Measurements from ENCODE around the gene TOPBP1. TPM values are rescaled to one million over a fixed set of nuclear protein-coding genes. Genes with fewer than 3 reads are reported as not detected.
A peak's percentile ranks its signal among the peaks of the same experiment; 100 is the strongest.
"Not testable (repeated sequence)": the region's sequence is repeated elsewhere in the genome, so short reads cannot be mapped to it uniquely, and the experiment has no call there.

The TOPBP1 gene
- total and polyA plus RNA-seq, 2 experiments from 2014 or later = 15.8 to 42.2 TPM

DNA sequence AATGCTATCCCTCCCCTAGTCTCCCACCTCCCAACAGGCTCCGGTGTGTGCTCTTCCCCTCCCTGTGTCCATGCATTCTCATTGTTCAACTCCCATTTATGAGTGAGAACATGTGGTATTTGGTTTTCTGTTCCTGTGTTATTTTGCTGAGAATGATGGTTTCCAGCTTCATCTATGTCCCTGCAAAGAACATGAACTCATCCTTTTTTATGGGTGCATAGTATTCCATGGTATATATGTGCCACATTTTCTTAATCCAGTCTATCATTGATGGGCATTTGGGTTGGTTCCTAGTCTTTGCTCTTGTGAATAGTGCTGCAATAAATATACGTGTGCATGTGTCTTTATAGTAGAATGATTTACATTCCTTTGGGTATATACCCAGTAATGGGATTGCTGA is 16.3 kb upstream of the TOPBP1 start:
- H3K79me2 ChIP-seq (replicated peaks; ENCODE audit: insufficient read depth); ATAC-seq; H4K20me1 ChIP-seq (replicated peaks; ENCODE audit: insufficient read depth); H3K9me2 ChIP-seq (ENCODE audit: insufficient read depth); H3K36me3 ChIP-seq (ENCODE audit: insufficient read depth); H3K4me3 Mint-ChIP-seq; H3K27ac ChIP-seq (ENCODE audit: low read depth); H3F3A ChIP-seq (replicated peaks; ENCODE audit: low read depth); H3K4me3 ChIP-seq; H3K36me3 Mint-ChIP-seq (ENCODE audit: low read depth); H2AFZ ChIP-seq; H3K27ac Mint-ChIP-seq; H3K4me1 ChIP-seq (ENCODE audit: insufficient read depth); H3K4me2 ChIP-seq; DNase-seq (ENCODE audit: low spot score): not testable (repeated sequence)
- peaks cover 13% of the 10 kb centered on the region; the same call in 2 of the 3 replicates for H3K4me1 Mint-ChIP-seq
- peaks cover 22% of the 10 kb centered on the region for H3K9me3 Mint-ChIP-seq
- H3K27me3 Mint-ChIP-seq (ENCODE audit: insufficient read depth, low read depth, poor library complexity) = peaks cover 24% of the 10 kb centered on the region
- peaks cover 32% of the 10 kb centered on the region for H3K27me3 ChIP-seq (ENCODE audit: insufficient read depth)

DNA sequence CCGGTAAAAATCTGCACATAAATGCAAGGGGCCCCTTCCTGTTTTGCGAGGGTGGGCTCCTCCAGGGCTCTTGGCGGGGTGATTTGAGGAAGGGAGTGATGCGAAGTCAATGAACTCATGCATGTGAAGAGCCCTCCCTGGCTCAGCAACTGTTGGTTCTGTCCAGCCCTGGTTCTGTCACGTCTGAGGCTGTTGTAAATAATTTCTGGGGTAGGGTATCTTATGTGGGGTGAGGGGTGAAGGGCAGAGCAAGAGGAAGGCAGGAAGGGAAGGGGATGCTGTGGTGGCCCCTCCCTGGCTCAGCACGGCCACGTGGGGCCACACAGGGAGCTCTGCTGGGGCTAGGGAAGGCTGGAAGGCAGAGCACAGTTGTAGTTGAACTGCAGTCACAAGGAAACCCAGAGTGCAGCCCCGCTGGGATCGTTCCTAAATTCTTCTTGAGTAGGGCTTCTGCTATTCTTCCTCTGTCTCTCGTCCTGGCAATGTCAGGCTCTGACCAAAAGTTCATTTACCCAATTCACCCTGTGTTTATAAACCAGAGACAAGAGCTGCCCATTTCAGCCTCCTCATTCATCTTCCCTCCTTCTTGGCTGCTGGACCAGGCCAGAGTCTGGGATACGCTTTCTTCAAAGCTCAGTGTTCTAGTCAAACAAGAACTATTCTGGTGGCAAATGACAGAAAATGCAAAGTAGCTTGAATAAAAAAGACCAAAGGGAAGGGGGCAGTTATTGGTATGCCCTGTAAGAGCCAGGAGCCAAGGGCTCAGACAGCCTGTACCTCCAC is 14.8 kb upstream of the TOPBP1 start:
- H3K4me1 Mint-ChIP-seq = peaks cover 13% of the 10 kb centered on the region; the same call in 2 of the 3 replicates
- peak; percentile 17 for DNase-seq (ENCODE audit: low spot score)
- no peak overlapping the region for H3K27ac Mint-ChIP-seq
- H3K36me3 Mint-ChIP-seq (ENCODE audit: low read depth) = 0 out of 3 replicates have a peak, but pooled peaks cover 4% of the 10 kb centered on the region
- peak overlapping the region; percentile 78 for H2AFZ ChIP-seq
- H3K9me2 ChIP-seq (ENCODE audit: insufficient read depth) = no peaks in the 10 kb centered on the region
- no peak overlapping the region for H3K4me2 ChIP-seq
- H3K4me1 ChIP-seq (ENCODE audit: insufficient read depth) = peaks cover 10% of the 10 kb centered on the region
- no peaks in the 10 kb centered on the region for H3K79me2 ChIP-seq (replicated peaks; ENCODE audit: insufficient read depth)
- H4K20me1 ChIP-seq (replicated peaks; ENCODE audit: insufficient read depth) = no peaks in the 10 kb centered on the region
- H3K27me3 Mint-ChIP-seq (ENCODE audit: insufficient read depth, low read depth, poor library complexity) = peaks cover 24% of the 10 kb centered on the region
- H3K9me3 Mint-ChIP-seq = peaks cover 17% of the 10 kb centered on the region
- peak; percentile 40 for ATAC-seq
- no peak overlapping the region for H3K27ac ChIP-seq (ENCODE audit: low read depth)
- H3F3A ChIP-seq (replicated peaks; ENCODE audit: low read depth) = no peaks in the 10 kb centered on the region
- no peak overlapping the region for H3K4me3 Mint-ChIP-seq
- no peaks in the 10 kb centered on the region; the same call in 1 of the 2 replicates for H3K36me3 ChIP-seq (ENCODE audit: insufficient read depth)
- H3K4me3 ChIP-seq = no peak overlapping the region
- TF ChIP-seq NANOG (IDR thresholded peaks at IDR 0.05; ENCODE audit: borderline replicate concordance) = no peak
- peaks cover 45% of the 10 kb centered on the region for H3K27me3 ChIP-seq (ENCODE audit: insufficient read depth)

DNA sequence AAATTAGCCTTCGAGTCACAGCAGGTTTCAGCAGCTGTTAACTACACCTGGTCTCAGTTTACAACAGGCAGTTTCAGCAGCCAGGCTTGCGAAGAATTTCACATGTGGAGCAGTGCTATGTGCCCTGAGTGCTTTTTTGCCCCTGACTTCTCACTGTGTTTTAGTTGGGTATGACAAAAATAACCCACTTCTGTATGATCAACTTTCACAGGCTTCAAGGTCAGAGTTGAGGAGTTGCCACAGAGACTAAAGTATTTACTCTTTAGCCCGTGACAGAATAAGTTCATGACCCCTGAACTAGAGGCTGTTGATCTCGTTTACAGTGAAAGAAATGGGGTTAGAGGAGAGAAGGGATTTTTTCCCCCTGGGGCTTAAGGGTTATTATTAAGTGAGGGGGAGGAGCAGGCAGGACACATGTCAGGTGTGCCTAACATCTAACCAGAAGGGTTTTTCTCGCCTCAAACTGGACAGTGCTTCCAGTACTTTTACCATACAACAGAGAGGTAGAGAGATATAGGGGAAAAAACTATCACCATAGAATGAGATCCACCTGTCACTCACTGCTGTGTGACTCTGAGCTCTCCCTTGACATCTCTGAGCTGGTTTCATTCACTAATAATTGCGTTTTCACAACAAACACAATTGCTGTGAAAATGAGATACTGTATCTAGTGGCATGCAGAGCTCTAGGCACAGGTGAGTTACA is 14.0 kb upstream of the TOPBP1 start:
- peaks cover 10% of the 10 kb centered on the region for H3K4me1 ChIP-seq (ENCODE audit: insufficient read depth)
- 0 out of 2 replicates have a peak overlapping the region, but pooled peaks have one; percentile 7 for H3K4me2 ChIP-seq
- no peaks in the 10 kb centered on the region for H3F3A ChIP-seq (replicated peaks; ENCODE audit: low read depth)
- no peaks in the 10 kb centered on the region for H4K20me1 ChIP-seq (replicated peaks; ENCODE audit: insufficient read depth)
- H2AFZ ChIP-seq = peak overlapping the region; percentile 78
- H3K4me3 ChIP-seq = no peak overlapping the region
- no peaks in the 10 kb centered on the region; the same call in 1 of the 2 replicates for H3K36me3 ChIP-seq (ENCODE audit: insufficient read depth)
- DNase-seq (ENCODE audit: low spot score) = peak; percentile 55
- peaks cover 13% of the 10 kb centered on the region; the same call in 2 of the 3 replicates for H3K4me1 Mint-ChIP-seq
- H3K79me2 ChIP-seq (replicated peaks; ENCODE audit: insufficient read depth) = no peaks in the 10 kb centered on the region
- peaks cover 22% of the 10 kb centered on the region for H3K27me3 Mint-ChIP-seq (ENCODE audit: insufficient read depth, low read depth, poor library complexity)
- H3K9me2 ChIP-seq (ENCODE audit: insufficient read depth) = no peaks in the 10 kb centered on the region
- no peak overlapping the region; the same call in 2 of the 3 replicates for H3K4me3 Mint-ChIP-seq
- no peak overlapping the region for H3K27ac ChIP-seq (ENCODE audit: low read depth)
- H3K27me3 ChIP-seq (ENCODE audit: insufficient read depth) = peaks cover 46% of the 10 kb centered on the region
- H3K27ac Mint-ChIP-seq = no peak overlapping the region
- TF ChIP-seq ZNF114 (CRISPR knock-in tag; IDR thresholded peaks at IDR 0.05) (no peak), STAT1 (IDR thresholded peaks at IDR 0.05; ENCODE audit: unreplicated experiment) (no peak), EZH2 (IDR thresholded peaks at IDR 0.05; ENCODE audit: low read depth, unreplicated experiment) (no peak), ZNF331 (CRISPR knock-in tag; IDR thresholded peaks at IDR 0.05; ENCODE audit: low read depth) (no peak)
- TF ChIP-seq, protein P1, sequence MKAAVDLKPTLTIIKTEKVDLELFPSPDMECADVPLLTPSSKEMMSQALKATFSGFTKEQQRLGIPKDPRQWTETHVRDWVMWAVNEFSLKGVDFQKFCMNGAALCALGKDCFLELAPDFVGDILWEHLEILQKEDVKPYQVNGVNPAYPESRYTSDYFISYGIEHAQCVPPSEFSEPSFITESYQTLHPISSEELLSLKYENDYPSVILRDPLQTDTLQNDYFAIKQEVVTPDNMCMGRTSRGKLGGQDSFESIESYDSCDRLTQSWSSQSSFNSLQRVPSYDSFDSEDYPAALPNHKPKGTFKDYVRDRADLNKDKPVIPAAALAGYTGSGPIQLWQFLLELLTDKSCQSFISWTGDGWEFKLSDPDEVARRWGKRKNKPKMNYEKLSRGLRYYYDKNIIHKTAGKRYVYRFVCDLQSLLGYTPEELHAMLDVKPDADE (IDR thresholded peaks at IDR 0.05) = no peak
- peak; percentile 18; the same call in 2 of the 3 replicates for ATAC-seq
- no peaks in the 10 kb centered on the region for H3K36me3 Mint-ChIP-seq (ENCODE audit: low read depth)
- peaks cover 10% of the 10 kb centered on the region for H3K9me3 Mint-ChIP-seq
